GM18907 (cell line): Measurements from ENCODE around the gene CD19.
"Not testable (repeated sequence)": the region's sequence is repeated elsewhere in the genome, so short reads cannot be mapped to it uniquely, and the experiment has no call there.

Source experiments
- ATAC-seq: cut with Tn5 transposase; IDR thresholded peaks from one replicate; pipeline ENCODE4 v1.9.1; 2021; ENCODE audit warnings: mild to moderate bottlenecking, moderate library complexity; ENCODE audit not compliant: unreplicated experiment

Gene CD19

DNA sequence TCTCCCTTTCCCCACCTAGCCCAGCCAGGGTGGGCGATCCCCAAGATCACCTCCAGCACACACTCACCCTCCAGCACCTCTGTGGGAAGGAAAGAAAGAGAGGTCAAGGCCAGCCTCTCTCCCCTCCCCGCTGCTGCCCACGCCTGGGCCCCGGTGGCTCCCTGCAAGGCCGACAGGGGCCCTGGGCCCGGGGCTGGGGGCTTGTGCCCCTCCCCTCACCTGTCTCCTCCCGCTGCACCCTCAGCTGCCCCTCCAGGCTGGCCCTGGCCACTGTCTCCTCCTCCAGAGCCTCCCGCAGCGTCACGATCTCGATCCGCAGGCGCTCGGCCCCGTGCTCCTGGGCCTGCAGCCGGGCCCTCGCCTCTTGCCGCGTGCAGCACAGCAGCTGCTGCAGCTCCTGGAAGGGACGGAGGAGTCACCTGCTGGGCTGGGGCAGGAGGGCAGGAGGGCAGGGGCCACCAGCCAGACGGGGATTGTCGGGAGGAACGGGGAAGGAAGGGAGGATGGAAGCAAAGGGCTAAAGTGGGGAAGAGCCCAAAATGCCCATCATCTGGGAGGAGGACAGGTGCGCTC lies 25.9 kb upstream of the CD19 start:
- no peak for ATAC-seq

DNA sequence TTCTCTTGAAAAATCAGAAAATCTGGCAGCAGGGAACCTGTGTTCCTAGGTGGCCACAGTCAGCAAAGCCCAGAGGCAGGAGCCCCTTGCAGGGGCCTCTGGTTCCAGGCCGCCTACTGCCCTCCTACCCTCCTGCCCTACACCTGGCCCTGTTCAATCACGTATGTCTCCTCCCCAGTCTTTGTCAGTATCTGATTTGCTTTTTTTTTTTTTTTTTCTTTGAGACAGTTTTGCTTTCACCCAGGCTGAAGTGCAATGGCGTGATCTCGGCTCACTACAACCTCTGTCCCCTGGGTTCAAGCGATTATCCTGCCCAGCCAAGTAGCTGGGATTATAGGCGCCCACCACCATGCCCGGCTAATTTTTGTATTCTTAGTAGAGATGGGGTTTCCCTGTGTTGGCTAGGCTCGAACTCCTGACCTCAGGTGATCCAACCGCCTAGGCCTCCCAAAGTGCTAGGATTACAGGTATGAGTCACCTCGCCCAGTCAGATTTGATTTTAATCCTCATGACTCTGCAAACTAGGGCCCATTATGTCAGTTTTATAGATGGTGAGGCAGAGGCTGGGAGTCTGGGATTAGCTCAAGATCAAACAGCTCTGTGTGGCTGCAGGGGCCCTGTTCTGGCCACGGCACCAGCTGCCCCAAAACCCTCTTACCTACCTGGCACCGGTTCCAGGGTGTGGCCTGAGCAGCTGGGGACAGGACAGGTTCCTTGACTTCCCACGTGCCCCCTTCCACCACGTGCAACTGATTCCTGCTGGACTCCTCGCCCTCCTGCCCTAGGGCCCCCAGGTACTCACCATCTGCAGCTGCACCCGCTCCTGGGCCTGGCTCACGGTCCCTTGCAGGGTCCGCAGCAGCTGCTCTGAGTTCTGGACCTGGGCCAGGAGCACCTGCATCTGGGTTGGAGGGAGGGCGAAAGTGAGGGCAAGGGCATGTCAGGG lies 21.4 kb upstream of the CD19 start:
- no peak for ATAC-seq

DNA sequence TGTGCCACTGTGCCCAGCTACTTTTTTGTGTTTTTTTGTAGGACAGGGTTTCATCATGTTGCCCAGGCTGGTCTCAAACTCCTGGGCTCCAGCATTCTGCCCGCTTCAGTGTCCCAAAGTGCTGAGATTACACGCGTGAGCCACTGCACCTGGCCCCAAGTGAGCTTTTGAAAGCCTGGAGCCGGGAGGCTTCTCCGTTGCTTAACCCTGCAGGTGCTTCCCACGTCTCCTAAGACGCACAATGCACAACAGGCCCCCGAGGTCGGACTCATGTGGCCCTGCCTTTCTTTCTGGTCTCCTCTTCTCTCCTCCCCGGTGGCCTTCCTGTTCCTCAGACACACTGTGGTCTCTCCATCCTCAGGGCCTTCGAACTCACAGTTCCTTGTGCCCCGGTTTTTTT lies 19.2 kb upstream of the CD19 start:
- no peak for ATAC-seq

DNA sequence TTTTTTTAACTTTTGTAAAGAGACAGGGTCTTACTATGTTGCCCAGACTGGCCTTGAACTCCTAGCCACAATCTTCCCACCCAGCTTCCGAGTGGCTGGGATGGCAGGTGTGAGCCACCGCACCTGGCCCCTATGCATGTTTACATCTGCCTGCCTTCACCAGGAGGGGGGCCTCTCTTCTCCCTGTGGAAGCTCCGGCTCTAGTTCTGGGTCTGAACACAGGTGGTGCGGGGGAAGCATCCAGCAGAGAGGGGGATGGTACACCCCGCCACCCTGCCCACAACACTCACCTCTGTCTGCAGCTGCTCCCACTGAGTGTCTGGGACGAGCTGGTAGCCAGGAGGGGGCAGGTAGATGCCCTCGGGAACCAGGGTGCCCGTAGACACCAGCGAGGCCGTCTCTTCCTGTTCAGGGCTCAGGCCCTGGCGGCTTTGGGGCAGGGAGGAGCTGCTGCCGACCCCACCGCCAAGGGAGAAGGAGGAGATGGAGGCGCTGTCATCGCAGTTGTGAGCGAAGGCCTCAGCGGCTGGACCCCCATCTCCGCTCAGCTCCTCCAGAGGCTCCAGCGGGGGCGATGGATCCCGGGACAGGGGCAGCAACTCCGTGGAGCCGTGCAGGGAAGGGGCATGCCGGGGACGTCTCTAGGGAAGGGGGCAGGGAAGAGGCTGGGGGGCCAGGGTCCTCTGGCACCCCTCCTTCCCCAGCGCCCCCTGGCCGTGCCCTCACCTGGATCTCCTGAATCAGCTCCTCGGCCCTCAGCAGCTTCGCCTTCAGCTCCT lies 17.6 kb upstream of the CD19 start:
- ATAC-seq, result no peak

DNA sequence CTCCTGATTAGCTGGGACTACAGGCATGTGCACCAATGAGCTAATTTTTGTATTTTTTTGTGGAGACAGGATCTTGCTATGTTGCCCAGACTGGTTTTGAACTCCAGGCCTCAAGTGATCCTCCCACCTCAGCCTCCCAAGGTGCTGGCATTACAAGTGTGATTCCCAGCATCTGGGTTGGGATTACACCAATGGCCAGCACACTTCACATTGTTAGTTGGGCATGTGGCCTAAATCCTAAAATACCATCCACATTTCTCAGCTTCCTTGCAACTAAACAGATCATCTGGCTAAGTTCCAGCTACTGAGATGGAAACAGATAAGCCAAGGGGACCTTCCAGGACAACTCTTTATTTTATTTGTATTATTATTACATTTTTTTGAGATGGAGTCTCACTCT lies 16.6 kb upstream of the CD19 start:
- ATAC-seq, result no peak

DNA sequence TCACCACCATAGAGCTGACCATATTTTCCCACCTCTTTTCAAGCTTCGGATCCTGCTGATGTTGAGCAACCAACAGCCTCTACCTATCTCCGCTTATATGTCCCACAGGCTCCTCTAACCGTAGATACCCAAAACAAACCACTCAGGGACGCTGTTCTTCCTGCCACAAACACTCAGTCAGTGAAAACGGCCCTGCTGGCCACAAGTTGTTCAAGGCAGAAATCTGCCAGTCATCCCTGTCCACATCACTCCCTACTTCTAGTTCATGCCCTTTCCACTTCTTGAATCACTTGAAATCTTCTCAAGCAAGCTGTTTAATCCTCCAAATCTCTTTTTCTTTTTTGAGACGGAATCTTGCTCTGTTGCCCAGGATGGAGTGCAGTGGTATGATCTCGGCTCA lies 14.7 kb upstream of the CD19 start:
- no peak for ATAC-seq

DNA sequence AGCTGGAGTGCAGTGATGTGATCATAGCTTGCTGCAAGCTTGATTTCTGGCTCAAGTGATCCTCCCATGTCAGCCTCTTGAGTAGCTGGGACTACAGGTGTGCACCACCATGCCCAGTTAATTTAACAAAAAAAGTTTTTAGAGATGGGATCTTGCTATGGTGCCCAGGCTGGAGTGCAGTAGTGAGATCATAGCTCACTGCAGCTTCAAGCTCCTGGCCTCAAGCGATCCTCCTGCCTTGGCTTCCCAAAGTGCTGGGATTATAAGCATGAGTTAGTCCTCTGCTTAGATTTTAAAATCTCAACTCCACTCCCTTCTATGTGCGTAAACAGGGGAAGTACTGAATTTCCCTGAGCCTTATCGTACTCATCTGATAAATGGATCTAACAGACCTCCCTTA lies 13.1 kb upstream of the CD19 start:
- no peak for ATAC-seq

DNA sequence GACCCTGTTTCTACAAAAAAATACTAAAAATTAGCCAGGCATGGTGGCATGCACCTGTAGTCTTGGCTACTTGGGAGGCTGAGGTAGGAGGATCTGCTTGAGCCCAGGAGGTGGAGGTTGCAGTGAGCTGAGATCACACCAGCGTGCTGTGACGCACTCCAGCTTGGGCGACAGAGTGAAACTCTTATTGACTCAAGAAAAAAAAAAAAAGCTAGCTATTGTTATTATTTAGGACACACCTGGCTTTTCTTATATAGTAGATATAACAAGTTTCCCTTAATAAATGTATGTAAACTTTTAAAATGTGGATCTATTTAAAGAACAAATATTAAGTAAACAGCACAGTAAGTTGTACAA lies 8.6 kb upstream of the CD19 start:
- ATAC-seq, result no peak

DNA sequence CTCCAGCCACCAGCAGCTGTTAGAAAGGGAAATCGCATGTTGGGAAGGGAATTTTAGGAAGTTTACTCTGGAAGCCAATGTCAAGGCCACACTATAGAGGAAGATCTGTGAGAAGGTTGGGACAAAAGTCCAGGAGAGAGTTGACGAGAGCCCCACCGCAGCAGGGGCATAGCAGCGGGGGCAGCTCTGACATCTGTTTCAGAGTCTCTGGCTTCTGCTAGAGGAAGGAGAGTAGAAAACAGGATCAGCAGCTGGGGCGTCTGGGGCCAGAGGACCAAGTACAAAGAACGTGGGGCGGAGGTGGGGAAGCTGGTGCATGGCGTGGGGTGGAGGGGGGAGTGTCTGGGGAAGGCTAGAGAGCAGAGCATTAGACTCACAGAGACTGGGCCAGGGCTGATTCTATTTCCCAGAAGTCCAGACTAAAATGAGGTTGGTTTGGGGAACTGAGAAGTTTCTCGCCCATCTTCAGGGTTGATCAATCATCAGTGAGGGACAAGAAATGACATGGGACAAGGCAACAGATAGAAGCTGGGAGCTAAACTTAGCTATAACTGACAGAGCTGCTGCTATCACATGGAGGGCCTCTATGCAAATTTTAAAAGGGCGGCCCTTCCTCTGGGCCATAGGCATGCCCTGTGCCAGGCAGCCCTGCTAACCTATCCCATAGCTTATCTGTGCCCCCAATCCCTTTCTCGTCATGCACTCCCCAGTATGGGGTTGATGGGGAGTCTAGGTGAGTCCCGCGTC lies 7.9 kb upstream of the CD19 start:
- peak; percentile 56 for ATAC-seq

DNA sequence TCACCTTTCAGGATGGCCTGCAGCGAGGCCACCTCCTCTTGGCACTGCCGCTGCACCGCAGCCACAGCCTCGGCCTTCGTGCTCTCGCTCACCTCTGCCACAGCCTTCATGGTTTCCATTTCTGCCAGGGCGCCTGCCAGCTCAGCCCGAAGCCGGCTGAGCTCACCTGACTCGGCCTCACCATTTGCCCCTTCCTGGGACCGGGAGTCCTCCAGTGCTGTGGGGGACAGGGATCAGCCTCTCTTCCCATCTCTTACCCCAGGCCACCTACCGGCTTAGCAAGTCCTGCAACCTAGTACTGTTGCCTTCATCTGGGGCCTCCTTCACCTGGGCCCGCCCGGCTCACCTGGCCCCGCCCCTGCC lies 7.4 kb upstream of the CD19 start:
- no peak for ATAC-seq

DNA sequence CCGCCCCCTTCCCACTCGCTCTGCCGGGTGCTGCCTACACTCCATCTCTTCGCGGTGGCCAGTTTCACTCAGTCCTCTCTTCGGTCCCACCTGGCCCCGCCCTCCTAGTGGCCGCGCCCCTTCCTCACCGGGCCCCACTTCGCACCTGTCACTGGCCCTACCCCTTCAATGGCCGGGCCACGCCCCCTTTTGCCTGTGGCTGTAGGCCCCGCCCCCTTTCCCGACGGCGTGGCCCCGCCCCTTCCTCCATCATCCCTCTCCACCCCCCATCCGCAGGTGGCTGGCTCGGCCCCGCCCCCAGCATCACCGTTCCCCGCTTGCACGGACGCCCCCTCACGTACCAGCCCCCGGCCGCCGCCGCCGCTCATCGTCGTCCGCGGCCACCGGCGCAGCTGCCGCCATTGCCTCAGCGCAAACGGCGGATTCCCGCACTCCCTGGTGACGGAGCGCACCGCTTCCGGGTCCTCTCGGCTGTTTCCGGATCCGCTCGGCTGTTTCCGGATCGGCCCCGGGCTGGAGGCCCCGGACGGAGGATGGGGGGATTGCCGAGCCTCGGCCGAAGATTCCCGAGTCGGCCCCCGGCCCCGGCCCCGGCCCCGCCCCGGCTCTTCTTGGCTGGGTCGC lies 6.9 kb upstream of the CD19 start, which contains the start of gene RABEP2:
Gene RABEP2, minus strand, starts transcription at position 477 of the 624 bp plus-strand sequence. Its CDS starts 75 bp downstream, at position 402.
- ATAC-seq, result peak; percentile 69

DNA sequence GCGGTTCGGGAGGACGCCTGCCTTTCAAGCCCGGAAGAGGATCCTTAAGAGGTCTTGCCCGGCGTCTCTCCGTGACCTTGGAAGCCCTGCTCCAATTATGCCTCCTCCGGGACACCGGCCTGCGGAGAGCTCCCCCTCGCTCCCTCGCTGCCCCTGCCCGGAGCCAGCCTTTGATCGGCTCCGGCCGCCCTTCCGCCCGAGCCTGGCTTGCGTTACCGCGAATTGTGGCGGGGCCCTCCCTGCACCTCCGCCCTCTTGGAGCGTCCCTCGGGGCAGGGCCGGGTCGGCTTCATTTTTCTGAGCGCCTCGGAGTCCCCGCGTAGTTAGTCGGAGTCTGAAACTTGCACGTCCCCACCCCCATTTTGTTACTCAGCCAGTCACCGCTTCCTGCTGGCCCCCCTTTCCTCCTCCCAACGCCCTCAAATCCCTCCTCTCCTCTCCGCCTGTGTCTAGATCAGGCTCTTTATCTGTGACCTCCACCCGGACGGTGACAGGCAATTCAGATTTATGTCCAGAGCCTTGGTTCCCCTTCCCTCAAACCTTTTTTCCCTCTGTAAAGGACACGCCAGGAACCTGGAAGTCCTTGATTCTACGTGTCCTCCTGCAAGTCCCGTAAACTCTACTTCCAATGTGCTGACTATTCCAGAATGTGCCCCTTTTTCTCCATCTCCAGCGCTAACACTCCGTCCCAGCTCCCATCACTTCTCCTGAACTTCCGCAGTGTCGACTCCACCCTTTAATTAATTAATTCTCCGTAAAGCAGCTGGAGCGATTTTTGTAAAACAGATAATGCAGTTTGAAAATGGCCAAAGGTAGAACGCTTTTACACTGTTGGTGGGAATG lies 6.2 kb upstream of the CD19 start:
- peak; percentile 36 for ATAC-seq

DNA sequence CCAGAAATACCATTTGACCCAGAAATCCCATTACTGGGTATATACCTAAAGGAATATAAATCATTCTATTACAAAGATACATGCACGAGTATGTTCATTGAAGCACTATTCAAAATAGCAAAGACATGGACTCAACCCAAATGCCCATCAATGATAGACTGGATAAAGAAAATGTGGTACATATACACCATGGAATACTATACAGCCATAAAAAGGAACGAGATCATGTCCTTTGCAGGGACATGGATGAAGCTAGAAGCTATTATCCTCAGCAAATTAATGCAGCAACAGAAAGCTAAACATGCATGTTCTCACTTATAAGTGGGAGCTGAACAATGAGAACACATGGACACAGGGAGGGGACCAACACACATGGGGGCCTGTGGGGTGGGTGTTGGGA lies 5.5 kb upstream of the CD19 start:
- not testable (repeated sequence) for ATAC-seq

DNA sequence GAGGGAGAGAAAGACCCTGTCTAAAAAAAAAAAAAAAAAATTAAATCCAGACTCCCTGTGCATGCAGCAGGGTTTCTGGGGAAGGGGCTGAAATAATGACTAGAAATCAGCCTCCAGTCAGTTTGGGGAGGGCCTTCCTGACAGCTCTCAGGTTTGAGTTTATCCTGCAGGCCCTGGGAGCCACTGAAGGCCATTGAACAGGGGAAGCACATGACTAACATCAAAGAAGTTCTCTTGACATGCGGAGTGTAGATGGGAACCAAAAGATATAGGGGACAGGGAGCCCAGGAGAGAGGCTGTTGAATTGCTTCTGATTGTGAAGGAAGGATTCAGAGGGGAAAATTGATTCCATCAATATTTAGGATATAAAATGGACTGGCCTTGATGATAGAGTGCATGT lies 4.0 kb upstream of the CD19 start:
- ATAC-seq, result no peak

DNA sequence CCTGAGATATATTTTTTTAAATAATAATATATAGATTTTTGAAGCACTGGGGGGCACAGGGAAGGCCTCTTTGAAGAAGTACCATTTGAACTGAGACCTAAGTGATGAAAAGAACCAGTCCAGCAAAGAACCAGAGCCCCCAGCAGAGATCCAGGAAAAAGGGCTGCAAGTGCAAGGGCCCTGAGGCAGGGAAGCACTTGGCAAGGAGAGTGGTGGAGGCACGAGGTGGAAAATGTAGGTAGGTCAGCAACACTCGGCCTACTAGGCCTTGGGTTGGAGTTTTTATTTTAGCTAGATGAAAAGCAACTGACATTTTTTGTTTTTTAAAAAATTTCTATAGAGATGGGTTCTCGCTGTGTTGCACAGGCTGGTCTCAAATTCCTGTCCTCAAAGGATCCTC lies 1.6 kb upstream of the CD19 start:
- ATAC-seq, result no peak

DNA sequence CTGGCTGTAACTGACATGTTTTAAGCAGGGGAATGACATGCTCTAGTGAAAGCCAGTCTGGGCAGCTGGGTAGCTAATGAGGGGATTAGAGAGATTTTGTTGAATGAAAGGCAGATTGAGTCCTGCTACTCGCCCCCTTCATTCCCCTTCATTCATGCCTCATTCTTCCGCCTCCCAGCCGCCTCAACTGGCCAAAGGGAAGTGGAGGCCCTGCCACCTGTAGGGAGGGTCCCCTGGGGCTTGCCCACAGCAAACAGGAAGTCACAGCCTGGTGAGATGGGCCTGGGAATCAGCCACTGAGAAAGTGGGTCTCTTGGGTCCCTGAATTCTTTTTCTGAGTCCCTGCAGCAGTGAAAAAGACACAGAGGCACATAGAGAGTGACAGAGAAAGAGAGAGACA lies 1.1 kb upstream of the CD19 start:
- ATAC-seq, result peak; percentile 55

DNA sequence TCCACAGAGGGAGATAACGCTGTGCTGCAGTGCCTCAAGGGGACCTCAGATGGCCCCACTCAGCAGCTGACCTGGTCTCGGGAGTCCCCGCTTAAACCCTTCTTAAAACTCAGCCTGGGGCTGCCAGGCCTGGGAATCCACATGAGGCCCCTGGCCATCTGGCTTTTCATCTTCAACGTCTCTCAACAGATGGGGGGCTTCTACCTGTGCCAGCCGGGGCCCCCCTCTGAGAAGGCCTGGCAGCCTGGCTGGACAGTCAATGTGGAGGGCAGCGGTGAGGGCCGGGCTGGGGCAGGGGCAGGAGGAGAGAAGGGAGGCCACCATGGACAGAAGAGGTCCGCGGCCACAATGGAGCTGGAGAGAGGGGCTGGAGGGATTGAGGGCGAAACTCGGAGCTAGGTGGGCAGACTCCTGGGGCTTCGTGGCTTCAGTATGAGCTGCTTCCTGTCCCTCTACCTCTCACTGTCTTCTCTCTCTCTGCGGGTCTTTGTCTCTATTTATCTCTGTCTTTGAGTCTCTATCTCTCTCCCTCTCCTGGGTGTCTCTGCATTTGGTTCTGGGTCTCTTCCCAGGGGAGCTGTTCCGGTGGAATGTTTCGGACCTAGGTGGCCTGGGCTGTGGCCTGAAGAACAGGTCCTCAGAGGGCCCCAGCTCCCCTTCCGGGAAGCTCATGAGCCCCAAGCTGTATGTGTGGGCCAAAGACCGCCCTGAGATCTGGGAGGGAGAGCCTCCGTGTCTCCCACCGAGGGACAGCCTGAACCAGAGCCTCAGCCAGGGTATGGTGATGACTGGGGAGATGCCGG lies 769 bp downstream of the CD19 start:
- ATAC-seq, result no peak

DNA sequence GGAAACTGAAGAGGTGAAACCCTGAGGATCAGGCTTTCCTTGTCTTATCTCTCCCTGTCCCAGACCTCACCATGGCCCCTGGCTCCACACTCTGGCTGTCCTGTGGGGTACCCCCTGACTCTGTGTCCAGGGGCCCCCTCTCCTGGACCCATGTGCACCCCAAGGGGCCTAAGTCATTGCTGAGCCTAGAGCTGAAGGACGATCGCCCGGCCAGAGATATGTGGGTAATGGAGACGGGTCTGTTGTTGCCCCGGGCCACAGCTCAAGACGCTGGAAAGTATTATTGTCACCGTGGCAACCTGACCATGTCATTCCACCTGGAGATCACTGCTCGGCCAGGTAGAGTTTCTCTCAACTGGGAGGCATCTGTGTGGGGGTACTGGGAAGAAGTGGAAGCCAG lies 1.4 kb downstream of the CD19 start:
- no peak for ATAC-seq

DNA sequence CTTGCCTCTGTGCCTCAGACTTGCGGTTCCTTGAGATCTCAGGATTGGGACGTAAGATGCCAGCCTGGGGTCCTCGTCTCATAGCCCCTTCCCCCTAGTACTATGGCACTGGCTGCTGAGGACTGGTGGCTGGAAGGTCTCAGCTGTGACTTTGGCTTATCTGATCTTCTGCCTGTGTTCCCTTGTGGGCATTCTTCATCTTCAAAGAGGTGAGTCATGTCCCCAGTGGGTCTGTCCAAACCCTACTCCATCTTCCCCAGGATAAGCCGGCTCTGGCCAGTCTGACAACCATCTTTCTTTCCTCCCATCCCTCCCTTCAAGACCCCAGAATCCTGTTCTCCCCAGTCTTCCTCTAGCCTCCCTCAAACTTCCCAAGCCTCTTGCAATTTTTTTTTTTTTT lies 3.6 kb downstream of the CD19 start:
- no peak for ATAC-seq
